ENCODE data around the gene KRT25. TPM values are rescaled to one million over a fixed set of nuclear protein-coding genes. Genes with fewer than 3 reads are reported as not detected.

The KRT25 gene
- total and polyA plus RNA-seq, 2 of the 8 experiments (the other 6 are each of a cell fraction or from before 2014, with no cell fraction given): not detected

- POLR2A ChIA-PET (ENCODE audit: partially characterized antibody): no interaction called here
These were observed 30.5 kb downstream of the KRT25 start for GRCh38 chr17:40724656-40725055.

More at GRCh38 chr17:40724656-40725055, 30.5 kb downstream of the KRT25 start:
- Histone ChIP-seq H4K91ac (replicated peaks; ENCODE audit: insufficient read length, low read length) (no peak overlapping the region), H4K5ac (ENCODE audit: insufficient read length, low read depth, low read length) (no peak overlapping the region), H3K79me1 (ENCODE audit: low read depth, low read length) (no peaks in the 10 kb centered on the region), H3K14ac (ENCODE audit: insufficient read length) (no peak overlapping the region), H3K4ac (replicated peaks; ENCODE audit: insufficient read length, low read depth, low read length) (no peak overlapping the region), H2BK15ac (ENCODE audit: low read length) (no peak overlapping the region), H3K27me3 (replicated peaks in 1 of 4; ENCODE audit: control insufficient read depth in 3 of 4, extremely low read depth in 1 of 4, insufficient read depth in 3 of 4, low read length in 3 of 4) (no peaks in the 10 kb centered on the region), H3K27ac (ENCODE audit: low read depth, low read length) (no peak overlapping the region), H3K36me3 (ENCODE audit: control insufficient read depth in 2 of 4, insufficient read depth in 4 of 4, low read length in 3 of 4) (no peaks in the 10 kb centered on the region), H3K9me3 (ENCODE audit: insufficient read depth in 2 of 2, low read depth in 1 of 2, low read length in 1 of 2) (no peaks in the 10 kb centered on the region), H3K23ac (ENCODE audit: insufficient read length) (no peak overlapping the region), H4K8ac (ENCODE audit: extremely low read depth, insufficient read depth, low read length) (no peak overlapping the region), H3K79me2 (ENCODE audit: control insufficient read depth in 1 of 2, insufficient read depth in 2 of 2, low read length in 2 of 2) (no peaks in the 10 kb centered on the region), H2BK12ac (ENCODE audit: low read depth, low read length) (no peak overlapping the region), H2BK5ac (ENCODE audit: low read depth, low read length) (no peak overlapping the region), H3K9ac (replicated peaks in 1 of 4; ENCODE audit: extremely low read depth in 1 of 4, low read depth in 3 of 4, low read length in 3 of 4) (no peak overlapping the region), H3K56ac (replicated peaks; ENCODE audit: insufficient read length, low read depth, low read length) (no peak overlapping the region), H4K20me1 (replicated peaks in 1 of 2; ENCODE audit: control insufficient read depth in 1 of 2, insufficient read depth in 2 of 2, low read length in 2 of 2) (no peaks in the 10 kb centered on the region), H2BK120ac (replicated peaks; ENCODE audit: low read depth, low read length) (no peak overlapping the region), H3K4me2 (ENCODE audit: insufficient read depth in 1 of 2, low read depth in 2 of 2, low read length in 2 of 2) (no peak overlapping the region), H3K23me2 (ENCODE audit: low read depth, low read length) (no peaks in the 10 kb centered on the region), H3K4me3 (ENCODE audit: extremely low read depth in 1 of 4, insufficient read depth in 2 of 4, low read depth in 3 of 4, low read length in 4 of 4) (no peak overlapping the region), H2AFZ (ENCODE audit: low read length) (no peak overlapping the region), H3K18ac (ENCODE audit: extremely low read depth, low read length) (no peak overlapping the region), H2BK20ac (ENCODE audit: low read length) (no peak overlapping the region), H2AK5ac (ENCODE audit: low read depth, low read length) (no peak overlapping the region), H3K4me1 (replicated peaks in 1 of 4; ENCODE audit: control insufficient read depth in 3 of 4, insufficient read depth in 4 of 4, low read length in 3 of 4) (no peaks in the 10 kb centered on the region)
- FAIRE-seq (no peak), DNase-seq (ENCODE audit: low read depth in 1 of 2, low spot score in 2 of 2) (no peak)
- CTCF ChIA-PET (ENCODE audit: partially characterized antibody): no interaction called here
- 89% methylated on average over 1 of the region's 1 CpG; no CpG with 5 or more reads in 1 of the 2 experiments for WGBS, 2 experiments (ENCODE audit: extremely low coverage in 1 of 2, insufficient coverage in 1 of 2, insufficient read length in 1 of 2, insufficient replicate concordance in 2 of 2, low coverage in 1 of 2, low lambda C conversion rate in 2 of 2, missing lambda C conversion rate in 1 of 2)
- TF ChIP-seq RBBP5 (IDR thresholded peaks at IDR 0.05; ENCODE audit: borderline replicate concordance, low read depth, low read length) (no peak), SUZ12 (IDR thresholded peaks at IDR 0.05; ENCODE audit: low read length) (no peak), RXRA (IDR thresholded peaks at IDR 0.05; ENCODE audit: insufficient read depth, low read depth, low read length) (no peak), USF2 (IDR thresholded peaks at IDR 0.05; ENCODE audit: low read length) (no peak), CREB1 (IDR thresholded peaks at IDR 0.05) (no peak), SRF (IDR thresholded peaks at IDR 0.05; ENCODE audit: low read depth, low read length) (no peak), TEAD4 (IDR thresholded peaks at IDR 0.05; ENCODE audit: low read depth, low read length) (no peak), SAP30 (IDR thresholded peaks at IDR 0.05; ENCODE audit: insufficient read depth, insufficient replicate concordance, low read length) (no peak), TCF12 (IDR thresholded peaks at IDR 0.05; ENCODE audit: low read depth, low read length) (no peak), KDM5A (IDR thresholded peaks at IDR 0.05; ENCODE audit: low read length) (no peak), NRF1 (IDR thresholded peaks at IDR 0.05; ENCODE audit: low read depth, low read length) (no peak), HDAC6 (IDR thresholded peaks at IDR 0.05; ENCODE audit: low read depth, low read length) (no peak)
- TF ChIP-seq, protein P1, sequence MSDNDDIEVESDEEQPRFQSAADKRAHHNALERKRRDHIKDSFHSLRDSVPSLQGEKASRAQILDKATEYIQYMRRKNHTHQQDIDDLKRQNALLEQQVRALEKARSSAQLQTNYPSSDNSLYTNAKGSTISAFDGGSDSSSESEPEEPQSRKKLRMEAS (IDR thresholded peaks at IDR 0.05): no peak
